Sigmoid colon (tissue), 7 donors: ENCODE results near the gene ZNF71. TPM values are rescaled to one million over a fixed set of nuclear protein-coding genes. Genes with fewer than 3 reads are reported as not detected.

Experiments
- DNase-seq: peaks from one replicate; pipeline ENCODE4 v3.0.0-alpha.2; 2019
- H3K27ac ChIP-seq, 4 donors: fragments of 200-600 bp; sonication (generic); one replicate each; pipeline ENCODE4 v1.5.1; 2016 to 2019; ENCODE audit warnings: mild to moderate bottlenecking in 1 of 4
- H3K27me3 ChIP-seq, 3 donors: fragments of 200-600 bp; sonication (generic); one replicate each; pipeline ENCODE4 v1.5.1; 2019; ENCODE audit warnings: mild to moderate bottlenecking in 1 of 3
- H3K36me3 ChIP-seq, 4 donors: fragments of 200-600 bp; sonication (generic); one replicate each; pipeline ENCODE4 v1.5.1; 2016 to 2019
- H3K4me1 ChIP-seq, 4 donors: fragments of 200-600 bp; sonication (generic); one replicate each; pipeline ENCODE4 v1.5.1; 2017 to 2019
- H3K4me3 ChIP-seq, 4 donors: fragments of 200-600 bp; sonication (generic); one replicate each; pipeline ENCODE4 v1.5.1; 2017 to 2019; ENCODE audit warnings: mild to moderate bottlenecking in 2 of 4, moderate library complexity in 1 of 4
- H3K9me3 ChIP-seq, 4 donors: fragments of 200-600 bp in 3 of 4; sonication (generic) in 3 of 4; one replicate each; pipeline versions ENCODE4 v1.5.1 to v1.6.1; 2013 to 2019
- CTCF ChIP-seq, 4 experiments: fragments of 450-650 bp in 3 of 4; fragments of 200-600 bp in 1 of 4; IDR thresholded peaks; one replicate each; pipeline ENCODE4 v1.5.1; 2016 to 2019; ENCODE audit warnings: antibody characterized with exemption in 4 of 4, mild to moderate bottlenecking in 3 of 4, moderate library complexity in 2 of 4
- EP300 ChIP-seq, 4 donors: sonication (generic); formaldehyde crosslinking; IDR thresholded peaks; one replicate each; pipeline ENCODE4 v1.6.1; 2017; ENCODE audit warnings: antibody characterized with exemption in 4 of 4
- POLR2A ChIP-seq, 2 donors: fragments of 450-650 bp; IDR thresholded peaks; one replicate each; pipeline ENCODE4 v1.6.1; 2016; ENCODE audit warnings: antibody characterized with exemption in 2 of 2, mild to moderate bottlenecking in 2 of 2, moderate library complexity in 2 of 2
- POLR2AphosphoS5 ChIP-seq, 4 donors: sonication (generic); formaldehyde crosslinking; IDR thresholded peaks; one replicate each; pipeline ENCODE4 v1.6.1; 2017; ENCODE audit warnings: antibody characterized with exemption in 4 of 4
- WGBS, 2 donors: extraction: QIAGEN DNeasy Blood & Tissue Kit; methylation state at CpG; one replicate each; pipeline ENCODE4 v1.1.7; 2013; 5-methylcytosine and 5-hydroxymethylcytosine counted together
- intact Hi-C: fragments of 100-400 bp; cut with DNase I; formaldehyde crosslinking; loops from one replicate; pipeline ENCODE4 v1.15.1; 2023
- polyA plus RNA-seq, 3 donors: library from polyadenylated mRNA; stranded (reverse); fragments of 200-250 nt; gene quantifications; one replicate each; pipeline ENCODE4 v1.2.3, GENCODE V29; 2013
- total RNA-seq, 4 donors: library from RNA; depleted of rRNA; stranded (reverse); fragments of >200 nt; gene quantifications; one replicate each; pipeline ENCODE4 v1.1.0, GENCODE V29; 2016
- donor health status: healthy with polysubstance abuse.
- donor health status: Bipolar disorder and iron deficiency.
- donor health status: healthy.

Gene ZNF71
- total RNA-seq, result 10 to 100 TPM; 10.4 to 18.0 (median 11.1) TPM
- 1 to 10 TPM in 2 of 3 donors, under 1 TPM in 1; 0.60 to 3.6 (median 1.6) TPM for polyA plus RNA-seq

- peak within 1 kb of the TSS; percentile 80 to 100 (median 90) for H3K4me3 ChIP-seq
- H3K36me3 ChIP-seq, result peaks cover 0 to 5% (median 0%) of the 10 kb centered on the region in 4 donors
- peaks cover 0 to 19% (median 8%) of the 10 kb centered on the region in 4 donors for H3K4me1 ChIP-seq
- peak; percentile 93 for DNase-seq
- H3K9me3 ChIP-seq, result peaks cover 0 to 4% (median 0%) of the 10 kb centered on the region in 4 donors
- TF ChIP-seq EP300 (IDR thresholded peaks at IDR 0.05) (no peak), POLR2A (IDR thresholded peaks at IDR 0.05) (no peak), CTCF (IDR thresholded peaks at IDR 0.05) (no peak), POLR2AphosphoS5 (IDR thresholded peaks at IDR 0.05) (peak; percentile 41 to 69 (median 59))
- intact Hi-C loops, result loop anchor here (2.0 to 10.0 kb wide), 4 partner anchors 28 to 200 kb away; partner anchors contain the start of genes ZNF470, ZNF582, ZNF667 and ZNF835
- WGBS, 2 donors, result 1% methylated on average over 52 of the region's 52 CpGs
- no peaks in the 10 kb centered on the region for H3K27me3 ChIP-seq
- peak within 1 kb of the TSS; percentile 71 to 80 (median 79) for H3K27ac ChIP-seq
These were observed at the start of gene ZNF71 for GRCh38 chr19:56594783-56595547. Gene ZNF71, plus strand, starts transcription at chr19:56595302. Its CDS starts 6,257 bp downstream, at chr19:56601559.

GRCh38 chr19:56547535-56547934, 47.6 kb upstream of the ZNF71 start:
- Histone ChIP-seq H3K27me3 (no peaks in the 10 kb centered on the region), H3K9me3 (peaks cover 17 to 70% (median 55%) of the 10 kb centered on the region in 4 donors), H3K4me1 (no peaks in the 10 kb centered on the region), H3K4me3 (no peak overlapping the region), H3K27ac (no peak overlapping the region), H3K36me3 (peaks cover 42 to 86% (median 55%) of the 10 kb centered on the region in 4 donors)
- TF ChIP-seq POLR2AphosphoS5 (IDR thresholded peaks at IDR 0.05) (no peak), CTCF (IDR thresholded peaks at IDR 0.05) (no peak), EP300 (IDR thresholded peaks at IDR 0.05) (no peak), POLR2A (IDR thresholded peaks at IDR 0.05) (no peak)
- 68 to 85% methylated on average over 6 of the region's 6 CpGs for WGBS, 2 donors
- intact Hi-C loops, result no loop called here
- no peak for DNase-seq

GRCh38 chr19:56554272-56554869, 40.7 kb upstream of the ZNF71 start:
- Histone ChIP-seq H3K36me3 (peaks cover 42 to 57% (median 51%) of the 10 kb centered on the region in 4 donors), H3K9me3 (peaks cover 39 to 85% (median 66%) of the 10 kb centered on the region in 4 donors), H3K4me1 (no peaks in the 10 kb centered on the region), H3K27ac (no peak overlapping the region), H3K27me3 (no peaks in the 10 kb centered on the region), H3K4me3 (no peak overlapping the region)
- no peak for TF ChIP-seq POLR2AphosphoS5 (IDR thresholded peaks at IDR 0.05)
- no peak for TF ChIP-seq CTCF (IDR thresholded peaks at IDR 0.05)
- no peak for TF ChIP-seq POLR2A (IDR thresholded peaks at IDR 0.05)
- TF ChIP-seq EP300 (IDR thresholded peaks at IDR 0.05), result no peak
- intact Hi-C loops, result no loop called here
- DNase-seq, result no peak
- 95 to 96% methylated on average over 6 of the region's 6 CpGs for WGBS, 2 donors

- Histone ChIP-seq H3K27me3 (no peaks in the 10 kb centered on the region), H3K27ac (no peak overlapping the region), H3K9me3 (peaks cover 5 to 69% (median 49%) of the 10 kb centered on the region in 4 donors), H3K4me3 (no peak overlapping the region), H3K4me1 (peaks cover 0 to 9% (median under 1%) of the 10 kb centered on the region in 4 donors), H3K36me3 (peaks cover 0 to 9% (median 0%) of the 10 kb centered on the region in 4 donors)
- 93 to 96% methylated on average over 2 of the region's 2 CpGs for WGBS, 2 donors
- TF ChIP-seq POLR2AphosphoS5 (IDR thresholded peaks at IDR 0.05) (no peak), CTCF (IDR thresholded peaks at IDR 0.05) (no peak), POLR2A (IDR thresholded peaks at IDR 0.05) (no peak), EP300 (IDR thresholded peaks at IDR 0.05) (no peak)
- no peak for DNase-seq
- intact Hi-C loops, result no loop called here
These were observed 32.3 kb upstream of the ZNF71 start for GRCh38 chr19:56562766-56563165.
